HUES48 (cell line): ENCODE data around the gene WNK2.
"Not testable (repeated sequence)": the region's sequence is repeated elsewhere in the genome, so short reads cannot be mapped to it uniquely, and the experiment has no call there.

Experiments used
- H3K27ac ChIP-seq: one replicate; pipeline ENCODE4 v1.7.0; 2013; ENCODE audit warnings: low read depth, low read length, inconsistent platforms
- H3K27me3 ChIP-seq: 2 replicates; pipeline ENCODE4 v1.6.1; 2013; ENCODE audit warnings: mild to moderate bottlenecking, low read length; ENCODE audit not compliant: control insufficient read depth, insufficient read depth
- H3K36me3 ChIP-seq: 2 replicates; pipeline ENCODE4 v1.6.1; 2013; ENCODE audit warnings: low read length; ENCODE audit not compliant: control insufficient read depth, insufficient read depth
- H3K4me1 ChIP-seq: 2 replicates; pipeline ENCODE4 v1.6.1; 2013; ENCODE audit warnings: mild to moderate bottlenecking, low read length; ENCODE audit not compliant: control insufficient read depth, insufficient read depth
- H3K4me3 ChIP-seq: 2 replicates; pipeline ENCODE4 v1.5.1; 2013; ENCODE audit warnings: mild to moderate bottlenecking, low read depth, low read length
- H3K9ac ChIP-seq: 2 replicates; pipeline ENCODE4 v1.6.1; 2013; ENCODE audit warnings: mild to moderate bottlenecking, low read depth, low read length, moderate library complexity
- H3K9me3 ChIP-seq: 2 replicates; pipeline ENCODE4 v1.6.1; 2013; ENCODE audit warnings: low read length; ENCODE audit not compliant: control insufficient read depth, insufficient read depth

The WNK2 gene

DNA sequence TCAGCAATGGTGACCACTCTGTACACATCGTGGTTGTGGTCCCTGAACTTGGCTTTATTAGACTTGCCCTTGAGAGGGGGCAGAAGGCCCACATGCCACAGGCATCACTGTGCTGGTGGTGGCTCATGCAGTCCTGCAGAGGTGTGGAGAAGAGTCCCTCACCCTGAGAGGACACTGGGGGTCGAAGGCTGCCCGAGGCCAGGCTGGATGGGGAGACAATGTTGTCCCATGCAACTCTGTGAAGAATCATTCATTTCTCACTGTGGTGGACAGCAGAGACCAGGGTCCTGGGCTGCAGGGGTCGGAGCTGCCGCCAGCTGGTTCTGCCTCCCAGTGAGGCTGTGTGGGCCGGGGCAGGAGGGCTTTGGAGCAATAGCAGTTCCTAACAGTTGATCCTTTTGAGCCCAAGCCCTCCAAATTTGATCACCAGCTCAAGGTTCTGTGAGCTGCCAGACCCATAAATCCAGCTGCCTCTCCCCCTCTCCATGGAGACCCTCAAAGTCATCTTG lies 139.6 kb downstream of the WNK2 start:
- not testable (repeated sequence) for H3K9me3 ChIP-seq, H3K27ac ChIP-seq, H3K4me1 ChIP-seq, H3K4me3 ChIP-seq, H3K9ac ChIP-seq, H3K27me3 ChIP-seq
- peaks cover 27% of the 10 kb centered on the region for H3K36me3 ChIP-seq

DNA sequence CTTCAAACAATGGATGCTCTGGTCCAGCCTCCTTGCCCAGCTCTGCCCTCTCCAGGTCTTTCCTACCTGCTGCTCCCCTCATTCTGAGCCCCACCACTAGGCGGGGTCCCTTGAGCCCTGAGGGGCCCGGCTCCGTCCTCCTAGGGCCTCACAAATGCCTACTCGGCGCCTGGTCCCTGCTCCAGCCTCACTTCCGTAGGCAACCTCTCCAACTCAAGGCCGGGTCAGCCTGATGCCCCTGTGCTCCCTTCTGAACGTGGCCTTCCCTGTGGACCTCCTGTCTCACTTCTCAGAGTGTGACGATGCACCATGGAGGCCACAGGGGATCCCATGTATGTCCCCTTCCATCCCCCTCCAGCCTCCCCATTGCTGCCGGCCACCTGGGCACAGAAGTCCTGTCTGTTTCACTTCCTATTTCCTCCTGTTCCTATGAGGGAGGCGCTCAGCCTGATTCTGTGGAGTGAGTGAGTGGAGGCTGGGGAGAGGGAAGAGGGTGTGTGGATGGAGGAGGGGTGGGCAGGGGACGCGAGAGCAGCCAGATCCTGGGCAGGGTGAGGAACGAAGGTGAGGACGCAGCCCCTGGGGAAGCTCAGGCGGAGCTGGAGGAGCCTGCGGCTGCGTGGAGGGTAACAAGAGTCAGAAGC lies 140.4 kb downstream of the WNK2 start:
- Histone ChIP-seq H3K27ac (no peak overlapping the region), H3K36me3 (peaks cover 34% of the 10 kb centered on the region), H3K9ac (no peak overlapping the region), H3K9me3 (no peaks in the 10 kb centered on the region), H3K4me3 (no peak overlapping the region), H3K4me1 (no peaks in the 10 kb centered on the region), H3K27me3 (no peaks in the 10 kb centered on the region)

DNA sequence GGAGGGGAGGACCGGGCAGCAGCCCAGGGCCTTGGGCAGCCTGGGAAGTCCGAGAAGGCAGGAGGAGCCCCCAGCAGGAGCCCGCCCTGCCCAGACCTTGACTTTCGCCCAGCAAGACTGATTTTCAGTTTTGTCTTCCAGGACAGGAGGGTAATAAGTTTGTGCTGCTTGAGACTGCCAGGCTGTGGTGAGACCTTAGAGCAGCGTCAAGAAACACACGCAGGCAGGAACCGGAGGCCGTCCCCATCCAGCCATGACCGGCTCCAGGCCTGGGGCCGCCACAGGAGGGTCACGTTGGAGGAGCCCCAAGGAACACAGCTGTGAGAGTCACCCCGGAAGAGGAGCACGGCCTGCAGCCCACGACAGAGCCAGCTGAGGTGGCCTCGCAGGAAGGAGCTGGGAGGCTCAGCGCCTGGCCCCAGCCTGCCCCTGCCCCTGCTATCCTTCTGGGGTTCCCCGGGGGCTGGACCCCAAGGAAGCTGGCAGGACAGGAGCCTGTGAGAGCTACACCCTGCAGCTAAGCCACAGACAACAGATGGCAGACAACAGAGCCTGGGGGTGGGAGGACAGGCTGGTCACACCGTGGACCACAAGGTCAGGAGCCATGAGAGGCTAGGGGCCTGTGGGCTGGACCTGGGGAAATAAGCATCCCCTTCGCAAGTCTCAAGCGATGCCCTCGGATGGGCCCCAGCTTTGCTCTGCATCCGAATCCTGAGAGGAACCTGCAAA lies 141.5 kb downstream of the WNK2 start:
- Histone ChIP-seq H3K9ac (no peak overlapping the region), H3K27ac (no peak overlapping the region), H3K9me3 (no peaks in the 10 kb centered on the region), H3K4me1 (no peaks in the 10 kb centered on the region), H3K27me3 (no peaks in the 10 kb centered on the region), H3K4me3 (no peak overlapping the region), H3K36me3 (peaks cover 37% of the 10 kb centered on the region)

DNA sequence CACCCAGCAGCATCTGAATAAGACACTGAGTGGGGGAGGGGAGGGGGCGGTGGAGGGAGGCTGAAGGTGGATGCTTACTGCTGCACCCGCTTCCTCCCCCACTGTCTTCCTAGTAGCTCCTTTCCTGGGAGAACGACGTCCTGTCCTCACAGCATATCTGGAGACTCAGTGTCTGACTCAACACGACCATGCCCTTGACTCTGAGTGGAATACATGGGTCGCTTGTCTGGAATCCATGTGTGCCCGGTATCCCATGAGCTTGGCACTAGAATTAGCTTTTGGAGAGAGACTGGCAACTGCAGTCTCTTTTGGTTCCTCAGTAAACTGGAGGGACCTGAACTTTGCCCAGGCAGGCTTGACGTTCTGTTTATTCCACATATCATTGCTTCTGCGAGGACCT lies 142.1 kb downstream of the WNK2 start:
- H3K9me3 ChIP-seq, result no peaks in the 10 kb centered on the region
- no peaks in the 10 kb centered on the region for H3K4me1 ChIP-seq
- no peak overlapping the region for H3K27ac ChIP-seq
- no peaks in the 10 kb centered on the region for H3K27me3 ChIP-seq
- H3K9ac ChIP-seq, result no peak overlapping the region
- no peak overlapping the region for H3K4me3 ChIP-seq
- H3K36me3 ChIP-seq, result peaks cover 40% of the 10 kb centered on the region

DNA sequence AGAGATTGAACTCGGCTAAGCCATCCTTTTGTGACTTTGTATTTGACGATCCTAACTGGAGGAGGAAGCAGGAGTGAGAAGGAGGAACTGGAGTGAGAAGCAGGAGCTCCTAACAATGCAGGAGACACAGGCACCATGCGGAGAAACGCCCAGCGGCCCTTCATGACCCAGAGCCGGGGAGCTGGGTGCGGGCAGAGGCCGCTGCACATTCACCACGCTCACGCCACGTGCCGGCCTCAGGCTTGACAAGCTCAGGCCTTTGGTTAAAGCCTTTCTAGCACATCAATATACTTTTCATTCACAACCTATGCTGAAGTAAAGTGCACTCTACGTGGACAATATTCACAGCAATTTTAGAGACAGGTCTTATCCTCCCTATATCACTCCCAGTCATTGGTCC lies 142.7 kb downstream of the WNK2 start:
- Histone ChIP-seq H3K9ac (no peak overlapping the region), H3K27ac (no peak overlapping the region), H3K4me3 (no peak overlapping the region), H3K27me3 (no peaks in the 10 kb centered on the region), H3K4me1 (no peaks in the 10 kb centered on the region), H3K36me3 (peaks cover 46% of the 10 kb centered on the region), H3K9me3 (peaks cover 4% of the 10 kb centered on the region; the same call in 1 of the 2 replicates)

DNA sequence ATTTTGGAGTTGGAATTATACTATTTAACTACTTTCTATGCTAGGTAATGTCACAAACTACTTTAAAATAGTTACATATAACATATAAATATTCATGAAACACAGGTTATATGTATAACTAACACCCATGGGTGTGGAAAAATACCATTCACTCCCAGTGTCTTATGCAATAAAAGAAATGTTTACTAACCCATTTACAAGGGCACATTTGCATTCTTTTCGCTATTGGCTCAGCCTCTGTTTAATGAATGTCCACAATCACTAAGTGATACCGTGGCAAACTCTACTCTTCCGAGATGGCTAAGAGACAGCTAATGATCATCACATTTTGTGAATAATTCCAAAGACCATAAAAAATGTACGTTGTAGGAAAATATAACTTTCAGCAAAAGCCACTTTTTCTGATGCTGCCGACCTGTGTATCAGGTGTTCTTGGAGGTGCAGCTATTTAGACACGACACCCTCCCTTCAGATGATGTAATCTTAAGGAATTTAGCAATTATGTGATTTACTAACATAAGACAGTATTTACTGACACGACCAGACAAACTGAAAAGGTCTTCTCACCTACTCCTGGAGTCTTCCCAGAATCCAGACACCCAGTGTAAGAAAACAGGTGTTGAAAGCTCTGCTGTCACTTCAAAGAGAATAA lies 145.8 kb downstream of the WNK2 start:
- no peak overlapping the region for H3K4me3 ChIP-seq
- H3K9ac ChIP-seq, result no peak overlapping the region
- peaks cover 4% of the 10 kb centered on the region; the same call in 1 of the 2 replicates for H3K9me3 ChIP-seq
- H3K4me1 ChIP-seq, result no peaks in the 10 kb centered on the region
- H3K27me3 ChIP-seq, result no peaks in the 10 kb centered on the region
- peaks cover 64% of the 10 kb centered on the region for H3K36me3 ChIP-seq
- no peak overlapping the region for H3K27ac ChIP-seq

DNA sequence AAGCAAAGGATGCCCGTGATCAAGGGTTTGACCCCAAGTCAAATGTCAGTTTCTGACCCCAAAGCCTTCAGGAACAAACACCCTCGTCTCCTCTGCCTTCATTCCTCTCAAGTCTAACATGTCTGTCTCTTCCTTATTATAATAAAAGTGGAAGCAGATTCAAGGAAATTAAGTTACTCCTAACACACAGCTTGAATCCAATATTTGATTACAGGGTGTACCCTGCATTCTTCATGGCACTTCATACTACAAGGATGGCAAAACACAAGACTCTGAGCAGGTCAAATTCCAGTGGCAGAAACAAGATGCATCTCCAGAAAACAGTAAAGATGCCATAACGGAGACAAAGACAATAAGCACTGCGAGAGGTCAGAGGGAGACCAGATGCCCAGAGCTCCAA lies 148.4 kb downstream of the WNK2 start:
- no peak overlapping the region for H3K9ac ChIP-seq
- H3K27me3 ChIP-seq, result no peaks in the 10 kb centered on the region
- H3K27ac ChIP-seq, result no peak overlapping the region
- H3K4me1 ChIP-seq, result no peaks in the 10 kb centered on the region
- H3K9me3 ChIP-seq, result peaks cover 5% of the 10 kb centered on the region; the same call in 1 of the 2 replicates
- H3K4me3 ChIP-seq, result no peak overlapping the region
- peaks cover 47% of the 10 kb centered on the region for H3K36me3 ChIP-seq

DNA sequence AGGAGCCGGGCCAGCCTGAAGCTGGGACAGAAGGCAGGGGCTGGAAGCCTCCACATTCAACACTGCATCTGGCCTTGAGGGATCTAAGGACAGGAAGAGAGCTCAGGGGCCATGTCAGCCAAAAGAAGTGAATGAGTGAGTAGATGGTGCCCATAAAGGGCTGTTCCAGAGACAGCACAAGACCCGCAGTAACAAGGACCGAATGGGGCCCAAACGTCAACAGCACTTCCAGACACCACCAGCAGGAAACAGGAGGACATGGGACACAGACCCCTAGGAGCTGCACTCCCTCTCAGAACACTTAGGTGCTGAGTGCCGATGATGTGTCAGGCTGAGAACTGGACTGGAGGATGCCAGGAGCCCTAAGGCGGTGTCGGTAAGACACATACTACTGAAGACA lies 152.8 kb downstream of the WNK2 start:
- H3K9me3 ChIP-seq, result peaks cover 28% of the 10 kb centered on the region

DNA sequence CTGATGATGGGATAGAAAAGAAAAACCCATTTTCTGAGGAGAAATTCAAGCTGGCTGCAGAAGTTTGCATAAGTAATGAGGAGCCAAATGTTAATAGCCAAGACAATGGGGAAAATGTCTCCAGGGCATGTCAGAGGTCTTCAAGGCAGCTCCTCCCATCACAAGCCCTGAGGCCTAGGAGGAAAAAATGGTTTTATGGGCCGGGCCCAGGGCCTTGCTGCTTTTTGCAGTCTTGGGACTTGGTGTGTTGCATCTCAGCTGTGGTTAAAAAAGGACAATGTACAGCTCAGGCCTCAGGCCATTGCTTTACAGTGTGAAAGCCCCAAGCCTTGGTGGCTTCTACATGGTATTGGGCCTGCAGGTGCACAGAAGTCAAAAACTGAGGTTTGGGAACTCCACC lies 154.3 kb downstream of the WNK2 start:
- not testable (repeated sequence) for H3K27me3 ChIP-seq, H3K9ac ChIP-seq, H3K4me1 ChIP-seq, H3K4me3 ChIP-seq, H3K27ac ChIP-seq
- peaks cover 21% of the 10 kb centered on the region for H3K36me3 ChIP-seq
- H3K9me3 ChIP-seq, result peaks cover 28% of the 10 kb centered on the region

More for the DNA sequence above, 152.8 kb downstream of the WNK2 start:
- H3K27ac ChIP-seq, result no peak overlapping the region
- no peaks in the 10 kb centered on the region for H3K27me3 ChIP-seq
- no peak overlapping the region for H3K9ac ChIP-seq
- no peak overlapping the region for H3K4me3 ChIP-seq
- peaks cover 33% of the 10 kb centered on the region for H3K36me3 ChIP-seq
- H3K4me1 ChIP-seq, result no peaks in the 10 kb centered on the region

DNA sequence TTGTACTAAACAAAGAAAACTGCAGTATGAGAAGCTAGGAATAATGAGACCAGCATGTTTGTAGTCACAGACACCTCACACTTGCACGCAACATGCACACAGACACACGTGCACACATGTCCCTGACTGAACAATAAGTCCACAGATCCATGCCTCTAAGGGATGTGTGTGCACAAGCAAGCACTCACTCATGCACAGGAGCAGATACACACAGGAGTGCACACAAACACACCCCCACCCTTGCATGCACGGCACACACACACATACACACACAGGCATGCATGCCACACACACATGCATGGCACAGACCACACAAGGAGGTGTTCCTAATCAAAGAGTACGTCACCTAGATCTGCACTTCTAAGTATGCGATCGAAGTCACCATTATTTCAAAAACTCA lies 156.2 kb downstream of the WNK2 start:
- no peaks in the 10 kb centered on the region for H3K27me3 ChIP-seq

DNA sequence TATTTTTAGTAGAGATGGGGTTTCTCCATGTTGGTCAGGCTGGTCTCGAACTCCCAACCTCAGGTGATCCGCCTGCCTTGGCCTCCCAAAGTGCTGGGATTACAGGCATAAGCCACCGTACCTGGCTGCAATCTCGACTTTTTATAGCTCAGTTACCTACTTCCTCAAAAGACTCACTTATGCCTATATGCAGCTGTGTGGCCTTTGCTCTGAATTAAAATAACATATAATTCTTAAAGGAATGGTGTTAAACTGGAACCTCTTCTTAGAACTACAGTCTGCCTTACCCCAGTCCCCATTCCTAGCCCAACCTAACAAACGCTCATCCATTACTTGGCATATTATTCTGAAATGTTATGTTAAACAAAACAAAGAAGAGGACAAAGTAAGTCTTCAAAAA lies 157.9 kb downstream of the WNK2 start:
- not testable (repeated sequence) for H3K4me3 ChIP-seq, H3K9ac ChIP-seq, H3K27ac ChIP-seq, H3K27me3 ChIP-seq
- H3K36me3 ChIP-seq, result peaks cover 14% of the 10 kb centered on the region; the same call in 1 of the 2 replicates
- peaks cover 28% of the 10 kb centered on the region for H3K9me3 ChIP-seq
- peaks cover 23% of the 10 kb centered on the region for H3K4me1 ChIP-seq

More for the DNA sequence above, 156.2 kb downstream of the WNK2 start:
- Histone ChIP-seq H3K36me3 (peaks cover 14% of the 10 kb centered on the region; the same call in 1 of the 2 replicates), H3K4me3 (no peak overlapping the region), H3K9ac (no peak overlapping the region), H3K27ac (no peak overlapping the region), H3K4me1 (peaks cover 11% of the 10 kb centered on the region), H3K9me3 (peaks cover 28% of the 10 kb centered on the region)
